K562 treated with DMSO at 1 percent for 24 hours (cell line): ENCODE measurements around the gene SCGB2A2. TPM values are rescaled to one million over a fixed set of nuclear protein-coding genes. Genes with fewer than 3 reads are reported as not detected.

Experiments
- total RNA-seq: library from RNA; unstranded; fragments of 300-600 nt; gene quantifications from 2 replicates; pipeline ENCODE4 v1.2.3, GENCODE V29; 2022; ENCODE audit warnings: low read depth; ENCODE audit not compliant: insufficient read depth

Gene SCGB2A2
- not detected in 2 replicates for total RNA-seq

DNA sequence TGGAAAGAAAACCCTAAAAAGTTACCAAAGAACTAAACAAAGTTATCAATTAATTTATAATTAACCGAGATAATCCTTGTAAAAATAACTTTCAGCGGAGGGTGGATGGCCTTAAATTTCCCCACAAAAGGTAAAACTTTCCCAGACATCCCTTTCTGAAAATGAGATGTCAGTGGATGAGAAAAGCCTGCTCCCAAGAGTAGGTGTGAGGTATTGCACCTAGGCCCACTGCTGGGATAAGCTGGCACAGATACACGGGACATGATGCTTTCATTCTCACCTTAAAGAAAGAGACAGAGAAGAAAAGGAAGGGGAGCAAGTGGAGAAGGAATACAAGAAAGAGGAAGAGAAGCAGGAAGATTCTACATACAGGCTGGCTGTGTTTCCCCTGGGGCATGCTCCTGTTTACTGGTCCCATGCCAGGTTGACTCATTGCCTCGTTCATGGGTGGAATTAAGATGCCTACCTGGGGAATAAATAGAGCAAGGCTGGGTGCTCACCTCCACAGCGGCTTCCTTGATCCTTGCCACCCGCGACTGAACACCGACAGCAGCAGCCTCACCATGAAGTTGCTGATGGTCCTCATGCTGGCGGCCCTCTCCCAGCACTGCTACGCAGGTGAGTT lies at the start of gene SCGB2A2:
Gene SCGB2A2 (plus strand): TSS at position 505 of the 625 bp plus-strand sequence. CDS start 59 bp downstream, at position 564.

DNA sequence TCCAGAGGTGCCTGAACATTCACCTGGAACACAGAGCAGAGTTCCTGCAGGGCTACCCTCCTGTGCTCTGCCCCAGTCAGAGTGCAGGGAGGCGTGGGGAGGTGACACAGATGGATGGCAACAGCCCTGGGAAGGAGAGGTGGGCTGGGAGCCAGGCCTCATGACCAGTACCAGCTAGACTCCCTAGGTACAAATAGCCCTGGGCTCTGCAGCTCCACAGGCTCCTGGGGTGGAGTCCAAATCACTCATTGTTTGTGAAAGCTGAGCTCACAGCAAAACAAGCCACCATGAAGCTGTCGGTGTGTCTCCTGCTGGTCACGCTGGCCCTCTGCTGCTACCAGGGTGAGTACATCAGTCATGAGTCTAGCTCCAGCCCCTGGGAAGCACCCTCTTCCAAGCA lies 27.9 kb upstream of the SCGB2A2 start, which contains the start of gene SCGB1D2:
Gene SCGB1D2 (plus strand): TSS at position 219 of the 400 bp plus-strand sequence. CDS start 69 bp downstream, at position 288.

DNA sequence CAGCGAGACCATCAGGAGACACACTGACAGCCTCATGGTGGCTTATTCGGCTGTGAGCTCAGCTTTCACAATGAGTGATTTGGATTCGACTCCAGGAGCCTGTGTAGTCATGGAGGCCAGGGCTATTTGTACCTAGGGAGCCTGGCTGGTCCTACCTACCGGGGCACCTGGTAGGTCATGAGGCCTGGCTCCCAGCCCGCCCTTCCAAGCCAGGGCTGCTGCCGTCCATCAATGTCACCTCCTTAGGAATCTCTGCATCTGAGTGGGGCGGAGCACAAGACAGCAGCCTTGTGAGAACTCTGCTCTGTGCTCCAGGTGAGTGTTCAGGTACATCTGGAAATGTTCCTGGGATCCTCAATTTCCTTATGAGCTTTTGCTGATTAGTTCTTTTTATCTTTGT lies 29.0 kb downstream of the SCGB2A2 start, which contains the start of gene SCGB1D4:
Gene SCGB1D4 (minus strand): TSS at position 101 of the 400 bp plus-strand sequence. CDS start 65 bp downstream, at position 36.

Other genes with a start within 250 kb of the SCGB2A2 start
- gene INCENP, start 146.1 kb upstream of the SCGB2A2 start, total RNA-seq, result 57.2 and 67.1 TPM in 2 replicates
- gene SCGB1D1, start 79.9 kb upstream of the SCGB2A2 start, total RNA-seq, result not detected in 2 replicates
- gene SCGB2A1, start 61.5 kb upstream of the SCGB2A2 start, total RNA-seq, result not detected in 2 replicates
- gene SCGB1D2, start 27.9 kb upstream of the SCGB2A2 start, total RNA-seq, result not detected in 2 replicates
- not detected in 2 replicates for gene SCGB1D4, start 28.9 kb downstream of the SCGB2A2 start, total RNA-seq
- 33.6 and 38.2 TPM in 2 replicates for gene ASRGL1, start 67.3 kb downstream of the SCGB2A2 start, total RNA-seq
- not detected in 2 replicates for gene SCGB1A1, start 148.9 kb downstream of the SCGB2A2 start, total RNA-seq